ENCODE data around the gene NINL.

GRCh38 chr20:25512709-25513108 is 72.6 kb downstream of the NINL start:
- TF ChIP-seq CTCF (IDR thresholded peaks at IDR 0.05; ENCODE audit: poor library complexity) (no peak), EZH2phosphoT487 (IDR thresholded peaks at IDR 0.05; ENCODE audit: low read depth, severe bottlenecking, unreplicated experiment) (no peak), EZH2 (IDR thresholded peaks at IDR 0.05; ENCODE audit: borderline replicate concordance) (no peak)
